SK-N-SH (cell line): Measurements from ENCODE around the gene APLN.

Experiments used
- EP300 ChIP-seq, 2 experiments: IDR thresholded peaks; 2 replicates each; pipeline versions ENCODE4 v1.4.0 to v1.6.1; 2012; ENCODE audit warnings: borderline replicate concordance in 1 of 2, low read depth in 1 of 2, low read length in 1 of 2
- MEF2A ChIP-seq: IDR thresholded peaks from 2 replicates; pipeline ENCODE4 v1.4.0; 2012; ENCODE audit warnings: low read depth, borderline replicate concordance
- POLR2AphosphoS5 ChIP-seq: IDR thresholded peaks from 2 replicates; pipeline ENCODE4 v1.6.1; 2012; ENCODE audit warnings: low read depth, low read length
- TEAD4 ChIP-seq: IDR thresholded peaks from 2 replicates; pipeline ENCODE4 v1.4.0; 2012; ENCODE audit warnings: mild to moderate bottlenecking, borderline replicate concordance; ENCODE audit not compliant: insufficient read depth
- TF ChIP-seq, protein P1 (sequence below): fragments of 200-600 bp; sonication (generic); IDR thresholded peaks from 2 replicates; pipeline ENCODE4 v1.6.1; 2017; ENCODE audit warnings: antibody characterized with exemption, mild to moderate bottlenecking, moderate library complexity
- TF ChIP-seq, protein P2 (sequence below): IDR thresholded peaks from 2 replicates; pipeline ENCODE4 v1.4.0; 2012; ENCODE audit warnings: low read depth
- TF ChIP-seq, protein P3 (sequence below): IDR thresholded peaks from 2 replicates; pipeline ENCODE4 v1.6.1; 2012; ENCODE audit warnings: mild to moderate bottlenecking, low read depth, low read length, moderate library complexity

DNA sequence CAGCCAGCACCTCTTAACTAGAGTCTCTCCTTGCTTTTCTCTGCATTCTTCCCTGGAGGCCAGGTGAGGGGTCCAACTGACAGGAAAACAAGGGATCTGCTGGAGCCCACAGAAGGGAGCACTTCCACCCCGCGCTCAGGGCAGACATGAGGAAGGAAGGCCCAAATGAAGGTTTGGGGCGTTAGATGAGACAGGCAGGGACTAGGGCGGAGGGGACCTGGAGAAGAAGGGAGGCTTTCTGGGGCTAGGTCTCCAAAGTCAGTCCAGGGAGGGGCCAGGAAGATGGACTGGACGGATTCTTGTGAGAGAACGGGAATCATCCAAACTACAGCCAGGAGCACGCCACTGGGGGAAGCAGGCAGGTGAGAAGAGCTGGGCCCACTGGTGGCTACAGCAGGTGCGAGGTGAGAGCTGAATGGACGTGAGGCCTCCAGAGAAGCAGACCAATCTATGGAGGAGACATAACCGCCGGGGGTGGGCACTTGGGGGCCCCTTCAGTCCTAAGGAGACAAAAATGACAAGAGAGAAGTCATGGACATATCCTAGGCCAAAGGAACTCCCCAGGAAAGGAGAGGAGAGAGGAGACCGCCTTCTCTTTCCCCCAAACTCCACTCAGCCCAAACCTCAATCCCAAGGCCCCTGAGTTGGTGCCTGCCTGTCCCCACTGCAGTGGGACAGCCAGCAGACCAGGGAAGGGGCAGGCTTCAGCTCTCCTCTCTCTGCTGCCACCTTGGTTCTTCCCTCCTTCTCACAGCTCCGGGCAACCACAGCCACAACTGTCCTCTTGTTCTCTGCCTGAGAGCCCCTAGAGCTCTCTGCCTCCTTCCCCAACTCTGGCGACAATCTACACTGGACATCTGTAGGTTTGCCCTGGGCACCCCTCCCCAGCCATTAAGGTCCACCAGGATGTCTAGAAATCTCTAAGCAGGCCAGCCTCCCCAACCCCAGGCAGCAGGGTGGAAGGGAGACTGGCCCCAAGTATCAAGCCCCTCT, 7.0 kb downstream of the APLN start:
- TF ChIP-seq, protein P1, sequence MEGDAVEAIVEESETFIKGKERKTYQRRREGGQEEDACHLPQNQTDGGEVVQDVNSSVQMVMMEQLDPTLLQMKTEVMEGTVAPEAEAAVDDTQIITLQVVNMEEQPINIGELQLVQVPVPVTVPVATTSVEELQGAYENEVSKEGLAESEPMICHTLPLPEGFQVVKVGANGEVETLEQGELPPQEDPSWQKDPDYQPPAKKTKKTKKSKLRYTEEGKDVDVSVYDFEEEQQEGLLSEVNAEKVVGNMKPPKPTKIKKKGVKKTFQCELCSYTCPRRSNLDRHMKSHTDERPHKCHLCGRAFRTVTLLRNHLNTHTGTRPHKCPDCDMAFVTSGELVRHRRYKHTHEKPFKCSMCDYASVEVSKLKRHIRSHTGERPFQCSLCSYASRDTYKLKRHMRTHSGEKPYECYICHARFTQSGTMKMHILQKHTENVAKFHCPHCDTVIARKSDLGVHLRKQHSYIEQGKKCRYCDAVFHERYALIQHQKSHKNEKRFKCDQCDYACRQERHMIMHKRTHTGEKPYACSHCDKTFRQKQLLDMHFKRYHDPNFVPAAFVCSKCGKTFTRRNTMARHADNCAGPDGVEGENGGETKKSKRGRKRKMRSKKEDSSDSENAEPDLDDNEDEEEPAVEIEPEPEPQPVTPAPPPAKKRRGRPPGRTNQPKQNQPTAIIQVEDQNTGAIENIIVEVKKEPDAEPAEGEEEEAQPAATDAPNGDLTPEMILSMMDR, result no peak
- TF ChIP-seq POLR2AphosphoS5 (no peak), TEAD4 (no peak), EP300 (IDR thresholded peaks at IDR 0.05; ENCODE audit: borderline replicate concordance in 1 of 2, low read depth in 1 of 2, low read length in 1 of 2) (no peak), MEF2A (no peak)
- TF ChIP-seq, protein P2, sequence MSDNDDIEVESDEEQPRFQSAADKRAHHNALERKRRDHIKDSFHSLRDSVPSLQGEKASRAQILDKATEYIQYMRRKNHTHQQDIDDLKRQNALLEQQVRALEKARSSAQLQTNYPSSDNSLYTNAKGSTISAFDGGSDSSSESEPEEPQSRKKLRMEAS, result no peak
- TF ChIP-seq, protein P3, sequence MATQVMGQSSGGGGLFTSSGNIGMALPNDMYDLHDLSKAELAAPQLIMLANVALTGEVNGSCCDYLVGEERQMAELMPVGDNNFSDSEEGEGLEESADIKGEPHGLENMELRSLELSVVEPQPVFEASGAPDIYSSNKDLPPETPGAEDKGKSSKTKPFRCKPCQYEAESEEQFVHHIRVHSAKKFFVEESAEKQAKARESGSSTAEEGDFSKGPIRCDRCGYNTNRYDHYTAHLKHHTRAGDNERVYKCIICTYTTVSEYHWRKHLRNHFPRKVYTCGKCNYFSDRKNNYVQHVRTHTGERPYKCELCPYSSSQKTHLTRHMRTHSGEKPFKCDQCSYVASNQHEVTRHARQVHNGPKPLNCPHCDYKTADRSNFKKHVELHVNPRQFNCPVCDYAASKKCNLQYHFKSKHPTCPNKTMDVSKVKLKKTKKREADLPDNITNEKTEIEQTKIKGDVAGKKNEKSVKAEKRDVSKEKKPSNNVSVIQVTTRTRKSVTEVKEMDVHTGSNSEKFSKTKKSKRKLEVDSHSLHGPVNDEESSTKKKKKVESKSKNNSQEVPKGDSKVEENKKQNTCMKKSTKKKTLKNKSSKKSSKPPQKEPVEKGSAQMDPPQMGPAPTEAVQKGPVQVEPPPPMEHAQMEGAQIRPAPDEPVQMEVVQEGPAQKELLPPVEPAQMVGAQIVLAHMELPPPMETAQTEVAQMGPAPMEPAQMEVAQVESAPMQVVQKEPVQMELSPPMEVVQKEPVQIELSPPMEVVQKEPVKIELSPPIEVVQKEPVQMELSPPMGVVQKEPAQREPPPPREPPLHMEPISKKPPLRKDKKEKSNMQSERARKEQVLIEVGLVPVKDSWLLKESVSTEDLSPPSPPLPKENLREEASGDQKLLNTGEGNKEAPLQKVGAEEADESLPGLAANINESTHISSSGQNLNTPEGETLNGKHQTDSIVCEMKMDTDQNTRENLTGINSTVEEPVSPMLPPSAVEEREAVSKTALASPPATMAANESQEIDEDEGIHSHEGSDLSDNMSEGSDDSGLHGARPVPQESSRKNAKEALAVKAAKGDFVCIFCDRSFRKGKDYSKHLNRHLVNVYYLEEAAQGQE, result no peak
